ENCODE measurements around the gene COL18A1. TPM values are rescaled to one million over a fixed set of nuclear protein-coding genes. Genes with fewer than 3 reads are reported as not detected.

Gene COL18A1
- total RNA-seq, 4 donors from 2014 or later, result 19.3 to 121 (median 23.3) TPM

DNA sequence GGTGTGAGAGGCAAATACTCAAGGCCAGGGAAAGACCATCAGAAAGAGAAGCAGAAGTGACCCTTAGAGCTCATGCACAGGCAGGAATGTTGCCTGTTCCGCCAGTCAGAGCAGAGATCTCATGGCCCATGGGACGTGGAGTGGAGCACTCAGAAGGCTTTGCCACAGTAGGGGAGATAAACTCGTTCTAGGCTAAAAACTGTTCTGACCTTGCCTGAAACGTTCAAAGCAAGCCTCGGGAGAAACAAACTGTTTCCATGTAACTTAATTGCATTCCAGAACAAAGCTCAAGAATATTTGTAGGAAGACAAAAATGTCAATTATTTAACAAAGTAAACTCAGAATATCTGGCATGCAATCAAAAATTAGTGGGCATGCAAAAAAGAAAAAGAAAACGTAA is 158.0 kb downstream of the COL18A1 start:
- Histone ChIP-seq H3K9me3 (no peaks in the 10 kb centered on the region), H3K36me3 (no peaks in the 10 kb centered on the region), H3K27me3 (peaks cover 24% of the 10 kb centered on the region), H3K27ac (no peak overlapping the region), H3K4me3 (no peak overlapping the region), H3K4me1 (no peaks in the 10 kb centered on the region)
- WGBS, 2 donors (ENCODE audit: low coverage in 1 of 2), result 42 to 49% methylated on average over 1 to 6 of the region's 6 CpGs
- intact Hi-C loops (cut with DNase I; ENCODE audit: low total_unique reads), result no loop called here
- no peak for TF ChIP-seq POLR2AphosphoS5 (IDR thresholded peaks at IDR 0.05)
- TF ChIP-seq POLR2A (IDR thresholded peaks at IDR 0.05), result no peak
- TF ChIP-seq, protein P1, sequence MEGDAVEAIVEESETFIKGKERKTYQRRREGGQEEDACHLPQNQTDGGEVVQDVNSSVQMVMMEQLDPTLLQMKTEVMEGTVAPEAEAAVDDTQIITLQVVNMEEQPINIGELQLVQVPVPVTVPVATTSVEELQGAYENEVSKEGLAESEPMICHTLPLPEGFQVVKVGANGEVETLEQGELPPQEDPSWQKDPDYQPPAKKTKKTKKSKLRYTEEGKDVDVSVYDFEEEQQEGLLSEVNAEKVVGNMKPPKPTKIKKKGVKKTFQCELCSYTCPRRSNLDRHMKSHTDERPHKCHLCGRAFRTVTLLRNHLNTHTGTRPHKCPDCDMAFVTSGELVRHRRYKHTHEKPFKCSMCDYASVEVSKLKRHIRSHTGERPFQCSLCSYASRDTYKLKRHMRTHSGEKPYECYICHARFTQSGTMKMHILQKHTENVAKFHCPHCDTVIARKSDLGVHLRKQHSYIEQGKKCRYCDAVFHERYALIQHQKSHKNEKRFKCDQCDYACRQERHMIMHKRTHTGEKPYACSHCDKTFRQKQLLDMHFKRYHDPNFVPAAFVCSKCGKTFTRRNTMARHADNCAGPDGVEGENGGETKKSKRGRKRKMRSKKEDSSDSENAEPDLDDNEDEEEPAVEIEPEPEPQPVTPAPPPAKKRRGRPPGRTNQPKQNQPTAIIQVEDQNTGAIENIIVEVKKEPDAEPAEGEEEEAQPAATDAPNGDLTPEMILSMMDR (IDR thresholded peaks at IDR 0.05), result no peak
- no peak for TF ChIP-seq EP300 (IDR thresholded peaks at IDR 0.05; ENCODE audit: low read depth)
- no peak for DNase-seq
- in situ Hi-C loops (cut with MboI; ENCODE audit: low pct_ligation_motif_present in 1 of 4, low pct_unique_long_range_greater_than_20kb in 1 of 4, low sequenced_read_pairs in 3 of 4), result loop anchor here in 3 of 4 donors (10.0 to 25.0 kb wide), 2 partner anchors 249 to 252 kb away; no protein-coding TSS in a partner anchor

Small RNA genes lying within 50 kb of the gene (small RNA-seq; reads per million reads assigned to genes)
- 0 reads per million in 4 donors for gene MIR6815
- gene MTCO1P3, result 0 reads per million in 4 donors

Other genes with a start within 250 kb of the COL18A1 start
- 10 to 100 TPM; 29.9 to 79.3 (median 33.3) TPM for gene POFUT2, start 117.3 kb upstream of the COL18A1 start, total RNA-seq
- gene SLC19A1, start 137.3 kb downstream of the COL18A1 start, total RNA-seq, result 10 to 100 TPM in 3 of 4 donors, 1 to 10 TPM in 1; 8.3 to 24.1 (median 17.3) TPM
- gene PCBP3, start 238.6 kb downstream of the COL18A1 start, total RNA-seq, result 1 to 10 TPM in 3 of 4 donors, under 1 TPM in 1; 0.80 to 7.8 (median 5.3) TPM

Measured in transverse colon (tissue), 4 donors.